HG02973 (cell line): ENCODE measurements around the gene TMPRSS3.

Experiments
- ATAC-seq: cut with Tn5 transposase; IDR thresholded peaks from one replicate; pipeline ENCODE4 v1.9.1; 2021; ENCODE audit warnings: moderate library complexity; ENCODE audit not compliant: unreplicated experiment

TMPRSS3 gene

DNA sequence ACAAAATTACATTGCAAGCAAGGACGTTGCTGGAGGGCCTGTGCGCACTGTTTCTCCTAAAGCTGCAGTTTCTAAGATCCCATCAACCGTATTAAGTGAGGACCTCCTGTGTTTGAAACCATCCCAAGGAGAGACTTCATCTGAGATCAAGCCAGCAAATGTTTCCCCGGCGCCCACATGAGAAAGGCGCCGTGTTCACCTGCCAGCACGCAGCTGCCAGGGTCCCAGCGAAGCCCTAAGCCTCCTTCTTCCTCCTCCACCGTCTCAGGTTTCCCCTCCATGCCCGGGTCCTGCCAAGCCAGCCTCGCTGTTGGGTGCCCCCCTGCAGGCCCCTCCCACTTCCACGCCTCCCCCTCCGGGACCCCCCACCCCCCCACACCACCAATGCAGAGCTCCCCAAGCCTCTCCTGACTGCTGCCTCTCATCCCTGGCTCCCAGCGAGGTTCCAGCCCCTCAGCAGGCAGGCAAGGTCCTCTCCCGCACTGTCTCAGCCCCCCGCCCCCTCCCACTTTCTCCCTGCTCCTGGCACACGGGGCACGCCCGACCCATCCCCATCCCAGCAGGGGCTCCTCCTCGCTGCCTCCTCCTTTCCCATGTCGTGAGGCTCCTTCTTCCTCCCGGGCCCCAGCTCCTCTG is 20.9 kb downstream of the TMPRSS3 start:
- no peak for ATAC-seq

DNA sequence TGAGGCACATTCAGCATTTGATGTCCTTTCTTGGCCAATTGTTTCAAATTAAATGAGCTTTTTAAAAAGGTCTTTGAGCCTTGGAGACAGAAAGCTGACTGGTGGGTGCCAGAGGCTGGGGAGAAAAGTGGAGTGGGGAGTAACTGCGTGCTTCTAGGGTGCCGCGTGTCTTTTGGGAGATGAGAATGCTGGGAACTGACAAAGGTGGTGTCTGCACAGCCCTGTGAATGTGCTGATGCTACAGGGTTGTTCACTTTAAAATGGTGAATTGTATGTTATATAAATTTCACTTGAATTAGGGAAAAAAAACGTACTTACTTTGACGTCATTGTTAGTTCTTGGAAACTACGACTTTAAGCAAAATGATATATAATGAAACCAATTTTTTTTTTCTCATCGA is 21.4 kb downstream of the TMPRSS3 start:
- no peak for ATAC-seq

DNA sequence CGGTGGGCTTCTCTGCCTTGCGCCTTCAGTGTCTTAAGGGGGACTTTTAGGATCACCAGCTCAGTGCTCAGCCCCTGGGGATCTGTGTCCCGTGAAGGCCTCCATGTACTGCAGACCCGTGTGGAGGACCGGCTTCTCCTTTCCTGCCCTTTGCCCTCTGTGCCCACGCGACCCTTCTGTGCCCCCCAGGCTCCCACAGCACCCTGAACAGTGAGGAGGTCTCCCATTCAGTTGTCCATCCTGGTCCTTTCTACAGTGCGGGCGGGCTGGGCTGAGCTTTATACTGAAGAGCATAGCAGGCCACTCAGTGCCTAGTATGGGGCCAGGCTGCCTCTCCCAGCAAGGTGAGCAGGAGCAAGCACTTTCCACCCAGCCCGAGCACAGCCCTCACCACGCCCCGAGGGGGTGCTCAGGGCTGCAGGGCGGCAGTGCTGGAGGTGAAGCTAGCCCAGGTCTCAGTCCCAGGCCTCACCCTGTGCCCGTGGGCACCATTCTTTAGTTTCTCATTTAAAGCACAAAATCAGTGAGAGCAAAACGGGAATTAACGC is 21.9 kb downstream of the TMPRSS3 start:
- ATAC-seq, result no peak

DNA sequence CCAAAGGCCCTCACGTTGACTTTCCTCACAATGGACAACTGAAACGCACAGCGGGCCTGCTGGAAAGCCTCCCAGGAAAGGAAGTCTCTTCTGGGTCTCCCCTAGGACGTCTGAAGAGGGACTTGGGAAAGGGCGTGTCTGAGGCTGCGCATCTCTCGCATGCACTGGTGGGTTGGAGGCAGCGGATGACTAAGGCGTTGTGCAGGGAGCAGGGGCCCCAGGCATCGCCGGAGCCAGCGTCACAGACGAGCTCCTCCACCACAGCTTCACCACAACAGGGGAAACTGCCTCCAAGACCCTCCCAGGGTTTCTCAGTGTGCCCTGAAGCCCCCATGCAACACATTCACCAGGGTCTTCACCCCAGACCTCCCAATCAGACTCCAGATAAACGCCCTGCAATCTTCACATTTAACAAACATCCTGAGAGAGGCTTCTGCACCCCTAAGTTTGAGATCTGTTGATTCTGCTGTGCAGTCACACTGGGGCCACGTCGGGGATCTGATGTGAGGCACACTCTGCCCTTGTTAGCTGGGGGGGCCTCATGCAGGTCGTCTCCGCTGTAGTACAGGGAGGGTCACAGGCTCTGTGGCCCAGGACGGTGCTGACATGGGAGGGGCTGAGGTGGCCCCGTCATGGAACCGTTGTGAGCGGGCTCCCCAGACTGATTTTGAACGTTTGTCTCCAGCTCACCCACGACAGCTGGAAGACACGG is 22.5 kb downstream of the TMPRSS3 start:
- no peak for ATAC-seq

DNA sequence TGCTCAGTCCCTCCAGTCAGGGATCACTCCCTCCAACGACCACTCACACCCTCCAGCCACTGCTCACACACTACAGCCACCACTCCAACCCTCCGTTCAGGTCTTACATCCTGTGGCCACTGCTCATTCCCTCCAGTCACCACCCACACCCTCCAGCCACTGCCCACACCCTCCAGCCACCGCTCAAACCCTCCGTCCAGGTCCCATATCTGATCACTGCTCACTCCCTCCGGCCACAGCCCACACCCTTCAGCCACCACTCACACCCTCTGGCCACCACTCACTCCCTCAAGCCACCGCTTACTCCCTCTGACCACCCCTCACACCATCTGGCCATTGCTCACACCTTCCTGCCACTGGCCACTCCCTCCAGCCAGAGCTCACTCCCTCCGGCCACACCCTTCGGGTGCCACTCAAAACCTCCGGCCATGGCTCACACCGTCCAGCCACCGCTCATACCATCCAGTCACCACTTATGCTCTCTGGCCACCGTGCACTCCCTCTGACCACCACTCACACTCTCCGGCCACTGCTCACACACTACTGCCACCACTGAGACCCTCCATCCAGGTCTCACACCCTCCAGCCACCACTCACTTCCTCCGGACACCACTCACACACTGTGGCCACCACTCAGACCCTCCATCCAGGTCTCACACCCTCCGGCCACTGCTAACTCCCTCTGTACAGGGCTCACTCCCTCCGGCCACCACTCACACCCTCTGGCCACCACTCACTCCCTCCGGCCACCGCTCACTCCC is 24.8 kb downstream of the TMPRSS3 start:
- no peak for ATAC-seq

DNA sequence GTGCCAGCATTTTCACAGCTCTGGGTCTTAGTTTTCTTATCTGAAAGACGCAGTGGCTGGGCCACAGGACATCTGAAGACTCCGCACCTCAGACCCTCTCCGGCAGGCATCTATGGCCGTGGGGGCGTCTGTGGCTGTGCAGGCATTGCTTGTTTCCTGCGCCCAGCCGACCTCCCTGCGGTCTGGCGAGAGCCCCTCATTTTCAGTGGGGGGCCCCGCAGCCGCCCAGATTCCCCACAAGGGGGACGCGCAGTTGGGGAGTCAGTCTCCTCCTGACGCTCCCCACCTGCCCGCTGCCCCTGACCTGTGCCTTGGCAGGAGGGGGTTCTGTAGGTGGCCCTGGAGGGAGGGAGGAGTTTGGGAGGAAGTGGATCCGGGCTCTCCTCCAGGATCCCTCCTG is 26.0 kb downstream of the TMPRSS3 start:
- ATAC-seq, result no peak

DNA sequence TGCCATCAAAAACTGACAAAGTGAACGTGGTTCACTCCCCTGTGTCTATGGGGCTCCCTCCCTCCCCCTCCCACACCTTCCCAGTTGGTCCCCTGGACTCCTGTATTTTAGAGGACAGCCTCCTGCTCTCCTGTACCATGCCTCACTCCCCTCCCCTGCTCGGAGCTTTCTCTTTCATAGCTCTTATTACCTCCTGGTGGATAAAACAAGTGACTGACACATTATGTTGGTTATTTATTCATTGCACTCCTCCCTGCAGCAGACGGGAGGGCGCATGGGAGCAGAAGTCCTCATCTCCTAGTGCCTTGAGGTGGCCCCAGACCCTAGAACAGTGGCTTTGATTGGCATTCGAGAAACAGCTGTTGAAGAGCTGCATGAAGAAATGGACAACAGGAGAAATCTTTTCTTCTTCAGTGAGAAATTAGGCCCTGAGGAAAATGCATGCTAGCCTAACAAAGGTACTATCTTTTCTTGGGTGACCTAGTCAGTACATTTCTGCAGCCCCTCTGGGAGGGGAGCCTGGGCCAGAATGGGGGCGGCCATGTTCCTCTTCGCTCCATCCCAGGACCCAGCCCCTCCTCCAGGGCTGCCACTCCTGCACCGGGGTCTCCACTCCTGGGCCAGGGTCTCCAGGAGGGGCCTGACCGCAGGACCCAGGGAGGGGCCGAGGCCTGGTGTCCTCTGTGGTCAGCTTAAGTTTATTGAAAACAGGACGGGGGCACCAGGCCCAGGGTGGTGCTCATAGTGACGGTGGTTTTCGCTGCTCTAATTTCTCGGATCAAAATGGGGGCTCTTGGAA is 28.3 kb downstream of the TMPRSS3 start:
- no peak for ATAC-seq

DNA sequence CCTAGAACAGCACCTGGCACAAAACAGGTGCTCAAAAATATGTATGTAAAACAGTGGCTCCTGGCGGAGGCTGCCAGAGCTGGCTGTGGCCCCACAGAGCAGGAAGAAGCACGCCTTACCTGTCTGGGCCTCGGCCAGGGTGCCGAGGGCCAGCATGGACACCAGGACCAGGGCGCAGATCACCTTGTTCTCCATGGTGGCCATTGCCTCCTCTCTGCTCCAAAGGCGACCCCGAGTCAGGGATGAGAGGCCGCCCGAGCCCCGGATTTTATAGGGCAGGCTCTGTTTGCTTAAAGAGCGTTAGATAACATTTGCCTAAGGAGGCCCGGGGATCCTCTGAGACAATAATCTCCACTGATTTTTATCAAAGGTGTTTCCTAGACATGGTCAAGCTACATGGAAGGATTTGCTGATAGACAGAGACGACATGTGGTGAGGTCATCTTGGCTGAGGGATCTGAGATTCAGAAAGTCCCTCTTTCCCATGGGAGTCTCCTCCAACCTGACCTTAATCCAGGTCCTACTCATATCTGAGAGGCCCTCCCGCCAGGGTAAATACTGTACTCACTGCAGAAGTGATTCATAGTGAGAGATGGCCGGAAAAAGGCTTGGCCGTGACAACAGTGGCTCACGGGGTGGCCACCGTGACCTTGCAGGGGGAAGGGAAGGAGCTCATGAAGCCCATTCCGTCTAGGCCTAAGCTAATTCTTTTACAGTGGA is 29.4 kb downstream of the TMPRSS3 start, which contains the start of gene TFF1:
TFF1 (minus strand) TSS at position 244 of the 719 bp plus-strand sequence; CDS start at position 204, 40 bp downstream.
- ATAC-seq, result no peak

DNA sequence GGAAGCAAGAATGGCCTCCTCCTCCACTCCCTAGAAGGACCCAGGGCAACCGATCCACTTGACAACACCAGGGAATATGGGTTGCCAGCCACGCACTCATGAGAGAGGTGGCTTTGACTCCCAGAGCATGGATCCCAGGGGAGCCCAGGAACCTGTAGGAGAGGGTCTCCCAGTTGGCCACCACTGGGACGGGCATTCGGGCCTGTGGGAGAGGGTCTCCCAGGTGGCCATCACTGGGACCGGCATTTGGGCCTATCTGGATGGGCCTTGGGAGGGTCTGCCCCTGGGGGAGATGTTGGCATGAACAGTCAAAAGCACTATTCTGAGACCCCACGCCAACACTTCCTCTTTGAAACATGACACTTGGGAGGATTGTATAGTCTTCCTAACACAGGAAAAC is 30.1 kb downstream of the TMPRSS3 start:
- ATAC-seq, result no peak

DNA sequence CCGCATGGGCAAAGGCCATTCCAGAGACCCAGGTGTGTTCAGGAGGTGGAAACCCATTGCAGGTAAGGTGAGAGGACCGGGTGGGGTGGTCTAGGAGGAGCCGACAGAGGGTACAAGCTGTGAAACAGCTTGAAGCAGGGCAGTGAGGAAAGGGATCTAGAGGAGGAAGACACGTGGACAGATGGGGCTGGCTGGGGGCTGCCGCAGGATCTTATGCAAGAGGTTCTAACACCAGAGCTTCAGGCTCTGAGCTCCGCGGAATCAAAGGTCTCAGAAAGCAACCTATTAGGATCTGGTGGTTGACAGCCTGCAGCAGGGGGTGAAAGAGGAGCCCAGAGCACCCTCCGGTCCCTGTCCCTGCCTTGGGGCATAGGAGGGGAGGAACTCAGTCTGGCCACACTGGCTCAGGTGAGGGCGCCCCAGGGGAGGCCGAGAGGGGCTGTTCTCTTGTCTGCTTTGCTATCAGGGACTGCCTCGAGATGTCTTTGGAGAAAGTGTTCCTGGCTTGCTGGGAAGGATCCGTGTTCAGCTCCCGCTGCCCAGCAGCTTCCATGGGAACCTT is 31.5 kb downstream of the TMPRSS3 start:
- ATAC-seq, result no peak

DNA sequence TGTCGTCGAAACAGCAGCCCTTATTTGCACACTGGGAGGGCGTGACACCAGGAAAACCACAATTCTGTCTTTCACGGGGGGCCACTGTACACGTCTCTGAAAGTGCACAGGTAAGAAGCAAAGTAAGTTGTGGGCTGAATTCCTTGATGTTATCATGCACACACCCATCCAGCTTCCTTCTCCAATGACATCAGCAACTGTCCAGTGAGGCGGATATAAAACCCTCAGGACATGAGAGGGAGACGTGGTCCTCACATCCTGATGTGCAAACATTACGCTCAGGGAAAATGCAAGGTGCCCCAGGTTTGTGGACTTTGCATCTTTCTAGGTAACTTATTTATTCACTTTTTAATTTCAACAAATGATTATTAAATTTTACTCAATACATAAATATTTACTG is 32.5 kb downstream of the TMPRSS3 start:
- ATAC-seq, result no peak

DNA sequence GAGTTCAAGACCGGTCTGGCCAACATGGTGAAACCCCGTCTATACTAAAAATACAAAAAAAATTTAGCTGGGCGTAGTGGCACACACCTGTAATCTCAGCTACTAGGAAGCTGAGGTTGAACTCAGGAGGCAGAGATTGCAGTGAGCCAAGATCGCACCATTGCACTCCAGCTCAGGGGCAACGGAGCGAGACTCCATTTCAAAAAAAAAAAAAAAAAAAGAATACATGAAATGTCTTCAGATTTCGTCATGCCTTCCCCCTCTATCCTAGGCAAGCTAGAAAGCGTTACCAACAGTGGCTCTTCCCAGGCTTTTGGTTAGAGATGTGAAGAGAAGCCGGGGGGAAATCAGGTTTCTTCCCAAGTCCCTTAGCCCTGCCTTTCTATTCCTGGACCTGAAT is 33.2 kb downstream of the TMPRSS3 start:
- no peak for ATAC-seq

DNA sequence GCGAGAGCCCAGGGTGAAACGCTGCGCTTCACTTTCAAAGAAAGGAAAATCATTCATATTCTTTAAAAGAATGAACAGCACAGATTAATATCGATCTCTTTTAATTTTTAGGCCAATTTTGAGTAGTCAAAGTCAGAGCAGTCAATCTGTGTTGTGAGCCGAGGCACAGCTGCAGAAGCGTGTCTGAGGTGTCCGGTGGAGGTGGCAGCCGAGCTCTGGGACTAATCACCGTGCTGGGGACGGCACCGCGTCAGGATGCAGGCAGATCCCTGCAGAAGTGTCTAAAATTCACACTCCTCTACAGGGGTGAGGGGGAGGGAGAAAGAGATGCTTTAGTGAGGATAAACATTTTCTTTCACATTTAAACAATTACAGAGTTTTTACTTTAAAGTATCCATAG is 33.7 kb downstream of the TMPRSS3 start:
- ATAC-seq, result no peak

DNA sequence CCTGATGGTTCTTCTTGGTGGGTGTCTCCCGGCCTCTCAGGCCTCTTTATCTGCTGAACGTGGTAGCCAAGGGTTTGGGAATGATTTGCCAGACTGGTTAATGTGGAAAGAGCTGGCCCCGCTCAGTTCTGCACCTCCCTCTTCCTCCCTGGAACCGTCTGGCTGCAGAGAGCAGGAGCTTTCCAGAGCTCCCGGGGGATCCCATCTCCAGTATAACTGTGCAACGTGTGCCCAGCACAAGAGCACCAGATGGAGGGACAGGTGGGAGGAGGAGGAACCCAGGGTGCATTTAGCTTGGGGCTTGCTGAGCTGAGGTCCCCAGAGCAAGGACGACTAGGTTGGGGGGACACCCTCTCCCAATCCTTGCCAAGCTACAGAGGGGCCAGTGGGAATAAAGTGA is 34.6 kb downstream of the TMPRSS3 start:
- no peak for ATAC-seq

DNA sequence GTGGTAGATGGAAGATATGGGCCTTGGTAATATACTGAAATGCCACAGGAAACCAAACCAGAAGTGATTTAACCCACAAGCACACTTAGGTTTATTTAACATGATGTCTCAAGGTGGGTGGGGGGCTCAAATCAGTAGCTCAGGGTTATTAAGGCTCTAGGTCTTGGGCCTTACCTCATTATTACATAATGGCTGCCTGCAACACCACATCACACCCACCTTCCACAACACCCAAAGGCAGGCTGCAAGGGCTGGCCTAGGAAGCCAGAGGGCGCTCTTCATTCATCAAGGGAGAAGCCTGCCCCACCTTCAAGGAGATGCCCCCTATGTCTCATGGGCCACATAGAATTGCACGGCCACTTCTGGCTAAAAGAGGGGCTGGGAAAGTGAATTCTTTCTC is 35.5 kb downstream of the TMPRSS3 start:
- no peak for ATAC-seq

DNA sequence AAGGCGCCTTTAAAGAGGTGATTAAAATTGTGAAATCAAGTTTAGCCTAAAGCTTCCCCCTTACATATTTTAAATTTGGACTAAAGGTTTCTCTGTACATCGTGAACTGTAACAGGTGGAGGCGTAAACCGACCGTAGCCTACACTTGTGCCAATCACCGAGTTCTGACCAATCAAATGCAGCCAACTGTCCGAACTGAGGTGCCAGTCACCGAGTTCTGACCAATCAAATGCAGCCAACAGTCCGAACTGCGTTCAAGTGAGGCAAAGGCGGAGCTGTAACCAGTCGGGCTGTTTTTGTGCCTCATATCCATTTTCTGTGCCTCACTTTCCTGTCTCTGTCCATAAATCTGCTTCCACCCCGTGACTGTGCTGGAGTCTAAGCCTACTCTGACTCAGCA is 36.9 kb downstream of the TMPRSS3 start:
- no peak for ATAC-seq

DNA sequence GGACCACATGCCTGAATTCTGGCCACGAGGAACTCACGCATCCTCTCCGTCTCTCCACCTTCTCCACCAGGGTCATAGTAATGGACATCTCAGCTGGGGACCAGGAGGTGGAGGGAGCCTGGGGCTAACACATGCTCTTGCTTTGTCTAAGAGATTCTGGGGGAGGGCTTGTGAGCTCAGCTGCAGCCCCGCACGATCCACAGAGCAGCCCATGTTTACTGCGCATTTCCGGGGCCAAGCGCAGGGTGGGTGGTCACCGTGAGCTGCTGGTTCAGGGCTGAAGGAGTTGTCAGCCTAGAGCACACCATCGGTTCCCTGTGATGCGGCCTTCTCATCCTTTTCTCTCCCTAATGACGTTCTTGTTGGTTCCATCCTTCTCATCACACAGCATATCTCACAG is 37.6 kb downstream of the TMPRSS3 start:
- no peak for ATAC-seq

DNA sequence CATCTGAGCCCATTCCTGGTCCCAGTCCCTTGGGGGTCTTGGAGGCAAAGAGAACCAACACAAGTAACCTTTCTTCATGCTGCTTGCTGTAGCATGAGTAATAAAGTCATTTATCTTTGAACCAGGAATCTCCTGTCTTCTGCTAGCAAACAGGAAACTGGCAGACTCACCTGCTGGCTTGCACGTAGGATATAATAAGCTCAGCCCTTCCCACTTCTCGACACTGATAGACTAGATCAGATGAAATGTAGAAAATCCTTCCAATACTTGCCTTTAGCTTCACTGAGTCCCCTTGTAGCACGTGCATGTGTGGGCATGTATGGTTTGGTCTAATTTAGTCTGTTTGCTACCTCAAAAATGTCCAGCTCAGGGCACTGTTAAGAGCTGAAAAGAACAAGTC is 38.5 kb downstream of the TMPRSS3 start:
- ATAC-seq, result no peak

DNA sequence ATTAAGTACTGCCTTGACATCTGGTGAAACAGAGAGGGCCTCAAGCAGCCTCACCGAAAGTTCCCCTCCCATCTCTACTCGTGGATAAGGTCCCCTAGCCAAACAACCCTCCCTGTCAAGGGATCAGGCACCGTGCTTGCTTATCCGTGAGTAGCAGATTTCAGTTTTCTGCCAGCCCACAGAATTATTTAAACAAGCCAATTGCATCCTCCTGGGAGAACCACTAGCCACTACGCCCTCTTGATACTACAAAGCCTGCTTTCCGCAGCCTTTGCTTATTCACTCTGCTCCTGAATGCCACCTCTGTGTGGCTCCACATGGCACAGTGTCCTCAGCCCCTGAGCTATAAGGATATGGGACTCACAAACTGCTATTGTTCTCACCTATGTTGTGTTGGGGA is 39.2 kb downstream of the TMPRSS3 start:
- ATAC-seq, result no peak

DNA sequence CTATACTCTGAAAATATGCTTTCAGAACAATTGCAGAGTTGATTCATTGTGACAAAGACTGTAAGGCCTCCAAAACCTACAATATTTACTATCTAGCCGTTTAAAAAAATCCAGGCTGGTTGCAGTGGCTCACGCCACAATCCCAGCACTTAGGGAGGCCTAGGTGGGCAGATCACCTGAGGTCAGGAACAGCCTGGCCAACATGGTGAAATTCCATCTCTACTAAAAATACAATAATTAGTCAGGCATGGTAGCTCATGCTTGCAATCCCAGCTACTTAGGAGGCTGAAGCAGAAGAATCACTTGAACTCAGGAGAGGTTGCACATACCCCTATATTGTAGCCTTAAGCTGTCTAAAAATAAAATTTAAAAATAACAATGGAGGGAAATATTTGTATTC is 39.8 kb downstream of the TMPRSS3 start:
- no peak for ATAC-seq
